ENCODE measurements around the gene PDE7B. TPM values are rescaled to one million over a fixed set of nuclear protein-coding genes. Genes with fewer than 3 reads are reported as not detected.

Gene PDE7B
- total RNA-seq, 4 donors from 2014 or later, result 7.8 to 13.7 (median 8.6) TPM

GRCh38 chr6:136244061-136244616 lies 392.6 kb downstream of the PDE7B start:
- intact Hi-C loops (cut with DNase I), result no loop called here
- 91 to 96% methylated on average over 5 of the region's 5 CpGs for WGBS, 2 donors
- Histone ChIP-seq H3K27me3 (no peaks in the 10 kb centered on the region), H3K4me3 (replicated peaks in 1 of 3) (no peak overlapping the region), H3K9me3 (no peaks in the 10 kb centered on the region), H3K27ac (no peak overlapping the region), H3K36me3 (no peaks in the 10 kb centered on the region), H3K4me1 (no peaks in the 10 kb centered on the region)
- no peak for DNase-seq
- no peak for TF ChIP-seq CTCF (IDR thresholded peaks at IDR 0.05)
- no peak for TF ChIP-seq POLR2A (IDR thresholded peaks at IDR 0.05)

All from thyroid gland (tissue), 4 donors.